Measurements from ENCODE around the gene B3GNT4.
"Not testable (repeated sequence)": the region's sequence is repeated elsewhere in the genome, so short reads cannot be mapped to it uniquely, and the experiment has no call there.

The B3GNT4 gene

DNA sequence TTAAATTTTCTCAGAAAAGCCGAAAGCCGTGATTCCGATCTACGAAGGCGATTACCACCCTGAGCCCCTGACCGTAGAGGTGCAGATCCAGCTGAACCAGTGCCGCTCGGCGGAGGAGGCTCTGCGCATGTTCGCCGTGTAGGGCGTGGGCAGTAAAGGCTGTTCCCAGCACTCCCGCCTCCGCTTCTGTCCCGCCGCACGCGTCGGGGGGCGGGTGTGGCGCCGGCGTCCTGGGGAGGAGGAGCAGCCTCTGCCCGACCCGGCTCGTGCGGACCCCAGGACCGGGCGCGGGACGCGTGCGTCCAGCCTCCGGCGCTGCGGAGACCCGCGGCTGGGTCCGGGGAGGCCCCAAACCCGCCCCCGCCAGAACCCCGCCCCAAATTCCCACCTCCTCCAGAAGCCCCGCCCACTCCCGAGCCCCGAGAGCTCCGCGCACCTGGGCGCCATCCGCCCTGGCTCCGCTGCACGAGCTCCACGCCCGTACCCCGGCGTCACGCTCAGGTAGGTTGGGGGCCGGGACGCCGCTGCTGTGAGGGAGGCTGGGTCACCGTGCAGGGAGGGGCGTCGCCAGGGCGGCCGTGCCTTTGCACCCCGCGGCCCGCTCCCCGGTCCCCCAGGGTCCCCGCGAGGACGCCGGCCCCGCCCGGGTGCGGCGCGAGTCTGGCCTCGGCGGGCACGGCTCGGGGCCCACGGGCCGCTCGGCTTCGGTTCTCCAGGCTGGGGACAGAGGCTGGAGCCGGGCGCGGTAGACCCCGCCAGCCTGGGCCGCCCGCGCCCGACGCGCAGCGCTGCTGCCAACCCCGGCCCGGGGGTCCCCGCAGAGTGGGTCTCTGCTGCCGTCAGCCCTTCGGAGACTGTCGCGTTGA lies at the start of gene B3GNT4:
B3GNT4 (plus strand) TSS at position 409 of the 866 bp plus-strand sequence. CDS start 910 bp downstream, outside the sequence.
- H3K27ac ChIP-seq = no peak within 1 kb of the TSS

DNA sequence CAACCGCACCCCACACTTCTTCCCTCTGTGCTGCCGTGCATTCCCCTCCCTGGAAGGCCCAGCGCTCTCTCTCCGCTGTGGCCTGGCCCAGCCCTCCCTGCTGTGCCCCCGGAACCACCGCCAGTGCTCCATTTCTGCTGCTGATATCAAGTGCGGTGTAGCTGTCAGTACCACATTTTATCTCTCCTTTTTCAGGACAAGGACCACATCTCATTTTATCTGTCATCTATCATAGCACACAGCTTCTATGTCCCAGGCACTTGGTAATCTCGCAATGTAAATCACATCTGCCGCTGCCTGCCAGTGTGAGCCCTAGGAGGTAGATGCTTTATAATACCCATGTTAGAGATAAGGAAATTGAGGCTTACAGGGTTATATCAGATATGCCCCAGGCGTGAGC lies 47.8 kb upstream of the B3GNT4 start:
- no peak overlapping the region for H3K27ac ChIP-seq

More for the DNA sequence above, at the start of gene B3GNT4:
- no peak for DNase-seq (ENCODE audit: low read depth, low spot score)

DNA sequence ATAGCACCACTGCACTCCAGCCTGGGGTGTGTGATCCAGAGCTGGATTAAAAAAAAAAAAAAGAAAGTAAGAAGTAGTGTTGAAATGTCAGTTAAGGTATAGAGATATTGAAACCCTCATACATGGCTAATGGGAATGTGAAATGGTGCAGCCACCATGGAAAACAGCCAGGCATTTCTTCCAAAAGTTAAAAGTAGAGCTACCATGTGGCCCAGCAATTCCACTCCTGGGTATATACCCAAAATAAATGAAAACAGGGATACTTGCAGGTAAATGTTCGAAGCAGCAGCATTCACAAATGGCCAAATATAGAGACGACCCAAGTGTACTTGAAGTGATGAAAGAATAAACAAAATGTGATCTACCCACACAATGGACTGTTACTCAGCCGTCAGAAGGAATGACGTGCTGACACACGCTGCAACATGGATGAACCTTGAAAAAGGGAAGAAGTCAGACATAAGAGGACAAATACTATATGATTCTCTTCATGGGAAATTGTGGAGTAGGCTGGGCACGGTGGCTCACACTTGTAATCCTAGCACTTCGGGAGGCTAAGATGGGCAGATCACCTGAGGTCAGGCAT lies 44.7 kb upstream of the B3GNT4 start:
- H3K27ac ChIP-seq = no peak overlapping the region
- peak; percentile 29 for DNase-seq (ENCODE audit: low read depth, low spot score)

More for the DNA sequence above, 47.8 kb upstream of the B3GNT4 start:
- no peak for DNase-seq (ENCODE audit: low read depth, low spot score)

DNA sequence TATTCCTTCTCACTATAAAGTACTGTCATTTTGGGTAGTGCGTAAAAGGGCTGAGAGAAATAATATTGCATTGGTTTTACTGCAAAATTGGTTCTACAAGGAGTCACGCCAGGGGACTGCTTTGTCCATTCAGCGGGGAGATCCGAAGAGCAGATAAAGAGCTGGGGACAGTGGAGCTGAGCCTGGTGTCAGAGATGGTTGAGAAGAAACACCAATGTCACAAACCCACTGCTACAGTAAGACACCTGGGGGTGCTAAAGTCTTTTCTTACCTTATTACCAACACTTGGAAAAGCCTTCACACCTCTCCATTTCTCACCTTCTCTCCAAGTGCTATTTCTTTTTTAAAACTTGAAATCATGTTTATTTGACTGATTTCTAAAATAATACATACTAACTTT lies 43.6 kb upstream of the B3GNT4 start:
- no peak overlapping the region for H3K27ac ChIP-seq
- DNase-seq (ENCODE audit: low read depth, low spot score) = no peak

DNA sequence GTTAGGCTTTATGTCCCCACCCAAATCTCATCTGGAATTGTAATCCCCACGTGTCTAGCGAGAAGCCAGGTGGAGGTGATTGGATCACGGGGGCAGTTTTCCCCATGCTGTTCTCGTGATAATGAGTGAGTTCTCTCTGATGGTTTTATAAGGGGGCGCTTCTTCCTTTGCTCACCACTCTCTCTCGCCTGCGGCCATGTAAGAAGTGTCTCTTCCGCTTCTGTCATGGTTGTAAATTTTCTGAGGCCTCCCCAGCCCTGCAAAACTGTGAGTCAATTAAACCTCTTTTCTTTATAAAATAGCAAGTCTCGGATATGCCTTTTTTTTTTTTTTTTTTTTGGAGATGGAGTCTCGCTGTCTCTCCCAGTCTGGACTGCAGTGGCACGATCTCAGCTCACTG lies 42.7 kb upstream of the B3GNT4 start:
- DNase-seq (ENCODE audit: low read depth, low spot score) = no peak
- no peak overlapping the region for H3K27ac ChIP-seq

DNA sequence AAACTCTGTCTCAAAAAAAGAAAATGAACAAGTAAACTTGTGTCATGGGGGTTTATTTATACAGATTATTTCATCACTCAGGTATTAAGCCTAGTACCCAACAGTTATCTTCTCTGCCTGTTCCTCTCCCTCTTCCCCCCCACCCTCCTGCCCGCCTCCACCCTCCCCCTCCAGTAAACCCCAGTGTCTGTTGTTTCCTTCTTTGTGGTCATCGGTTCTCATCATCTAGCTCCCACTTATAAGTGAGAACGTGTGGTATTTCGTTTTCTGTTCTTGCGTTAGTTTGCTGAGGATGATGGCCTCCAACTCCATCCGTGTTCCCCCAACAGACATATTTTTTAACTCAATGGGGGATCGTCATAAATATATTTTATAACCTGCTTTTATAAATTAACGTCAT lies 41.8 kb upstream of the B3GNT4 start:
- no peak overlapping the region for H3K27ac ChIP-seq
- no peak for DNase-seq (ENCODE audit: low read depth, low spot score)

DNA sequence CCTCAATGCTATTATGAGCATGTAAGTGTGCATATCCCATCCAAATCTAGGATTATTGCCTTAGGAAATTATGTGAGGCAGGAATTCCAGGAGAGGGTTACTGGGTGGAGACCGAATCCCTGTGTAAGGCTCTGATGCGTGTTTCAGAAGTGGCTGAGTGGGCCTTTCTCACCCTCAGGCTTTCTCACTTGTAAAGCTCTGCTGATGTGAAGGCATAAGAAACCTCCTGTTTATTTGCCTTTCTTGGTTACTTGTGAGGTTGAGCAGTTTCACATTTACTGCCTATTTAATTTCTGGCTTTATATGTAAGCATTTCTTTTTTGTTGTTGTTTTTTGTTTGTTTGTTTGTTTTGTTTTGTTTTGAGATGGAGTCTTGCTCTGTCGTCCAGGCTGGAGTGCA lies 40.5 kb upstream of the B3GNT4 start:
- no peak for DNase-seq (ENCODE audit: low read depth, low spot score)
- no peak overlapping the region for H3K27ac ChIP-seq

DNA sequence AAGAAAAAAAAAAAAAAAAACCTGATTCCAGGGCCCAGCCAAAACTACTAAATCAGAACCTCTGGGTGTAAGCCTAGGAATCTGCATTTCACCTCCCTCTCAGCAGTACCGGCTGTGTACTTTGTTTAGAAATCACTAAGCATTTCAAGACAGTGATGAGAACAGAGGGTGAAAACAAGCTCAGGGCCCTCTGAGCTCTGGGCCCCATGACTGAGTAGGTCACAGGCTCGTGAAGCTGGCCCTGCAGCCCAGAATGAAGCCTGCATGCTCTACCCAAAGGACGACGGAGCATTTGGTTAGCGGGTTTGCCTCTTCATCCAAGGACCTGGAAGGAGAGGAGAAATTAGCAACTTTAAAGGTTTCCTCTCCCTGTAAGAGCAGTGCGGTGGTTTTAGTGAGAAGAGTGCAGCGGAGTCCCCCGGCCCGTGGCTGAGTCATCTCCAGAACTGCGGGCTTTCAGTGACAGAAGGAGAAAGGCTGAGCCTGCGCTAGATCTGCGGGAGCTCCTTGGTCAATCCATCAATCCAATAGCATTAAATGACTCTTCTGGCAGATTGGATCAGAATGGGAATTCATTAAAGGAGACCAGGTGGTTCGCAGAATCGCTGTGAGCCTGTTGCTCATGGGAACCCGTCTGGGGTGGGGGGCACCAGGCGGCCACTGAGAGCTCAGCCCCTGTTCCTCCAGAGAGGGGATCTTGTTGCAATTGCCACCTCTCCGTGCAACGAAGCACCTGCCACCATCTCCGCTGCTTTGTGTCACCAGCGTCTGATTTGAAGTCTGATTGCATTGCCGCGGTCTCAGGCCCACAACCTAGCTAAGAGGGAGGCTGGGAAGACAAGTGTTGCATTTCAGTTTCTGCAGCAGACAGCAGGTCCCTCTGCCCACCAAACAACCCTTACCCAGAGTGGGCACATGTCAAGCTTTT lies 36.8 kb upstream of the B3GNT4 start:
- no peak for DNase-seq (ENCODE audit: low read depth, low spot score)
- H3K27ac ChIP-seq = no peak overlapping the region

DNA sequence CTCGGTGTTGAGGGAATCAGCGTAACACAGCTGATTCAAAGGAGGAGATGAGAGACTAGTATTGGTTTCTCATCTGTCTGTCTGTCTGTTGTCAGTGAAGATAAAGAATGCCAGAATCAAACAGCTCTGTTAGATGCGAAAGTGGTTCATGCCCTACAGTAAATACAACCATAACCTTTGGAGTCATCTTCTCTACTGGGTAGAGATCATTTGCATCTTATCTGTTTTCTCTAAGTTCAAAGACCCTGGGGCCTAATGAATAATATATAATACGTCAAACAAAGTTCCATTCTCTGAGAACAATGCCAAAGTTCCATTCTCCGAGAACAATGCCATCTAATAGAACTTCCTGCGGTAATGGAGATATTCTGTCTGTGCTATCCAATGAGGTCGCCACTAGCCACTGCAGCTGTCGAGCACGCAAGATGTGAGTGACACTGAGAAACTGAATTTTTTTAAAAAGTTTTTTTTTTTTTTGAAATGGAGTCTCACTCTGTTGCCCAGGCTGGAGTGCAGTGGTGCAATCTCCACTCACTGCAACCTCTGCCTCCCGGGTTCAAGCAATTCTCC lies 36.1 kb upstream of the B3GNT4 start:
- no peak overlapping the region for H3K27ac ChIP-seq
- DNase-seq (ENCODE audit: low read depth, low spot score) = no peak

DNA sequence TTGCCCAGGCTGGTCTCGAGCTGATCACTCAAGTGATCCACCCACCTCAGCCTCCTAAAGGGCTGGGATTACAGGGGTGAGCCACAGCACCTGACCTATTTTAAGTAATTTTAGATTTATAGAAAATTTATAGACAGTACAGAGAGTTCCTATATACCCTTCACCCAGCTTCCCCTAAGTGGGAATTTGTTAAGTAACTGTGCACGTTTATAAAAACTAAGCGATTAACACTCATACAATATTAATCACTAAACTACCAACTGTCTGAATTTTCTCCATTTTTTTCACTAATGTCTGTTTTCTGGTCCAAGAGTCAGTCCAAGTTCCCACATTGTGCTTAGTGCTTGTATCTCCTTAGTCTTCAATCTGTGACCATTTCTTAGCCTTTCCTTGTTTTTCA lies 35.0 kb upstream of the B3GNT4 start:
- H3K27ac ChIP-seq = no peak overlapping the region
- DNase-seq (ENCODE audit: low read depth, low spot score) = no peak

DNA sequence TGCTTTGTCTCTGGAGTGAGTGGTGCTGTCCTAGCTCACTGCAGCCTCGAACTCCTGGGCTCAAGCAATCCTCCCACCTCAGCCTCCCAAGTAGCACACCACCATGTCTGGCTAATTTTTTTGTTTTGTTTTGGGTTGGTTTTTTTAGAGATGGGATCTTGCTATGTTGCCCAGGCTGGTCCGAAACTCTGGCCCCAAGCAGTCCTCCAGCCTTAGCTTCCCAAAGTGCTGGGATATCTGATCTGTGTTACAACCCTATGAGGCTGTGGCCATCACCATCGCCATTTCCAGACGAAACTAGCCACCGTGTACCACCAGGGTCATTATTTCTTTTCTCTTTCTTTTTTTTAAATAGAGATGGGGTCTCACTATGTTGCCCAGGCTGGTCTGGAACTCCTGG lies 32.1 kb upstream of the B3GNT4 start:
- no peak for DNase-seq (ENCODE audit: low read depth, low spot score)
- H3K27ac ChIP-seq = no peak overlapping the region

DNA sequence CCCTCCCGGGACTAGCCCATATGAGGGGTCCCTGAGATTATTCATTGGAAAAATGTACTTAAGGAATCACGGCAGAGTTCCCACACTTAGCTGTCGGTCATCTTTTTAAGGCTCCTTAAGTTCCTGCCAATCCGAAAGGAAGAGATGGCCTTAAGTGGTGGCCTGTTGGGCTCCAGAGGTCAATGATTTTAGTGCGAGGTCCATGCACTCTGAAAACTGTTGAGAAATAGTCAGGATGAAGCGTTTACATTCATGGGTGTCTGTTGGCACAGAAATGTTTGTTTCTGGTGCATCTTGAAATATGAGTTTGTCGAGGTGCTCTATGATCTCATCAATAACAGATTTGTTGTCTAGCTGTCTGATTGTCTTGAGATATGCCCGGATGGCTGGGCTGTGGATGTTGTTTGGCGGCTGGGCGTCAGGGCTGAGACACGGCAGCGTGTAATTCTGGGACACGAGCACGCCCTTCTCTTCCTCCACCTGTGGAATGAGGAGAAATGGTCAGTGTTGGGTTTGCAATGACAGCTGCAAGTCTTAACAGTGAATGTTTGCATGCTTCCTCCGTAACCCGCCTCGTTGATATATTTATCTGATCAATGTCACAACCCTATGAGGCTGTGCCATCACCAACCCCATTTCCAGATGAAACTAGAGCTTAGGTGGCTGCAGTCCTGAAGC lies 31.1 kb upstream of the B3GNT4 start:
- no peak overlapping the region for H3K27ac ChIP-seq
- DNase-seq (ENCODE audit: low read depth, low spot score) = no peak

DNA sequence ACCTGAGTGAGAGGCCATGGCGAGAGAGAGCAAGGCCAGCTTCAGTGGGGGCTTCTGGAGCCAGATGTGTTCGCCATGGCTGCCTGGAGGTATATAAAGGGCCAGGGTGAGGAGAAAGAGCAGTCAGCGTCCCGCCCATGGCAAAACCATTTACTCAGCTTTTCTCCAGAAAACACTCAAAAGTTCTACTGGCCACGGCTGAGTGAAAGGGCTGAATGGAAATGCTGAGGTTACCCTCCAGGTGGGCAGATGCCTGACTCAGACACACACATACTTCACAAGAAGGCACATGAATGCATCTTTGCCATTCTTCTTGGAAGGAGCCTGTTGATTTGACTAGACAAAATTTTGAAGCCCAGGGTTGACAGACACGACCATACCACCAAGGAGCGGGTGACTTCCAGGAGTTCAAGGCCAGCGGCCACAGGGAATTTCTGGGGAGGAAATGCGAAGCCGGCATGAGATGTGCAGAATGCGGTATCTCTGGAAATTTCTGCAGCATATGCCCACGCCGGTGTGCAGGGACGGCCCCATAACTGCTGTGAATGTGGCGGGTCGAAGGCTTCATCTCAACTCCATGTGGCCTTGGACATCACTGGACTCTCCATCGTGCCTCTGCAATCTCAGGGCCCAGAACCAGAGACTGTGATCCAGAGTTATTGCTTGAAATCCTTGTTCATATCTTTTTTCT lies 29.2 kb upstream of the B3GNT4 start, which contains the start of gene IL31:
IL31 (minus strand) TSS at position 67 of the 691 bp plus-strand sequence; CDS start at position 18, 49 bp downstream.
- DNase-seq (ENCODE audit: low read depth, low spot score) = no peak
- H3K27ac ChIP-seq = no peak within 1 kb of the TSS

DNA sequence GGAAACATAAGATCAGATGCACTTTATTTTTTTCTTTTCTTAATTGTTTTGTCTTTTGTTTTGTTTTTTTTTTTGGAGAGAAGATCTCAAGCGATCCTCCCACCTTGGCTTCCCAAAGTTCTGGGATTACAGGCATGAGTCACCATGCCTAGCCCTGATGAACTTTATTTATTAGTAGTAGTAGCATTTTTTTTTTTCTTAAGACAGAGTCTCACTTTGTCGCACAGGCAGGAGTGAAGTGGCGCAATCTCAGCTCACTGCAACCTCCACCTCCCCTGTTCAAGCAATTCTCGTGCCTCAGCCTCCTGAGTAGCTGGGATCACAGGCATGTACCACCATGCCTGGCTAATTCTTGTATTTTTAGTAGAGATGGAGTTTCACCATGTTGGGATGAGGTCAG lies 27.0 kb upstream of the B3GNT4 start:
- not testable (repeated sequence) for H3K27ac ChIP-seq; DNase-seq (ENCODE audit: low read depth, low spot score)

DNA sequence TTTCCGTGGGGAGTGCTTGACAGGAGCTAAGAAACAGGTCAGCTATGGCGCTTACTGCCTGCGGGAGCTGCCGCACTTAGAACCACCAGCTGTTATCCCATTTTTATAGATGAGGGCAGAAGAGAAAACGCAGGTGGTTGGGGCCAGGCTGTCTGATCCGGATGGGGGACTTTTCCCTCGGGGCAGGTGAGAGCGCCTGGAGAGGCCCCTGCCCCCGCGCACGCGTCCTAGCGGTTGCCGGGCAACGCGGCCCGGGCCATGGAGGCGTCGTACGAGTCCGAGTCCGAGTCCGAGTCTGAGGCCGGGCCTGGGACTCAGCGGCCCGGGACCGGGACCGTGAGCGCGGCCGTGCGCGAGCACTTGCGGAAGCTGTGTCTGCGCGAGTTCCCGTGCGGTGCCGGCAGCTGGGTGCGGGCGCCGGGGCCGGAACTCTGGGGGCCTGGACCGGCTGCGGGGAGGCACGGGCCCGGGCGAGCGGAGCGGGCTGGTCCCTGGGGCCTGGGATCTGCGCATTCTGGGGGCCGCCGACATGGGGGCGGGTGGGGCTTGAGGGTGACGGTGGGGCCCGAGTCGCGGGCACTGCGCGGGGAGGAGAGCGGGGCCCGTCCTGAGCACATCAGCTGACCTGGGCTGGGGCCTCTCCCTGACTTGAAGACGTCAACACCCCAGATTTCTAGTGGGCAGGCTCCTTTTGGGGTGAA lies 20.5 kb upstream of the B3GNT4 start, which contains the start of gene LRRC43:
LRRC43 (plus strand) TSS at position 237 of the 701 bp plus-strand sequence; CDS start at position 259, 22 bp downstream.
- H3K27ac ChIP-seq = no peak within 1 kb of the TSS
- DNase-seq (ENCODE audit: low read depth, low spot score) = no peak

DNA sequence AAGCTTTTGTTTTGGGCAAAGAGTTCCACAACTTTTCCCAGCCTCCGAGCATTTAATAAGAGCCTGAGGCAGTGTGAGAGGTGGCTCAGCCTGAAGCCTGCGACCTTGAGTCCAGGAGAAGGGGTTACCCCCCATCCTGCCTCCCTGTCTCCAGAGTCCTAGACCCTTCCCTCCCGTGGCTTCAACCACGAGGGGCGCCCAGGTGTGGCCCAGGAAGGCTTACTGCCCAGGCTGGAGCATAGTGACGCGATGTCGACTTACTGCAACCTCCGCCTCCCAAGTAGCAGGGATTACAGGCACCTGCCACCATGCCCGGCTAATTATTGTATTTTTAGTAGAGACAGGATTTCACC lies 19.9 kb upstream of the B3GNT4 start:
- H3K27ac ChIP-seq = no peak overlapping the region
- no peak for DNase-seq (ENCODE audit: low read depth, low spot score)

DNA sequence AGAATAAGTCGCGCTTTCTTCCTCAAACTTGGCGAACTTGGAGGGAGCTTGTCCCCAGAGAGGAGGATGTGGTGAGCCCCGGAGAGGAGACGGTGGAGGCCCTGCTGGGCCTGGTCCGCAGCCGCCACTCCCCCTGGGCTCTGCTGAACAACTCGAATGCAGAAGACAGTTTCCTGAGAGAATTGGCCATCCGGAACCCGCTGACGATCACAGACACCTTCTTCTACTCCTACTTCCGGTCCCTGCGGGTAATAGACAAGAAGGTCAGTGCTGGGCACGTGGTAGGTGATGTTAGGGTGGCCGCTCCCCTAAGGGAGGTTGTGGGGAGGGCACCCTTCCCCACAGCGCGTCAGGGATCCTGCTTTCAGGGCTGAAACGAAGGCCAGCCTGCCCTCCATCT lies 19.0 kb upstream of the B3GNT4 start:
- DNase-seq (ENCODE audit: low read depth, low spot score) = no peak
- H3K27ac ChIP-seq = no peak overlapping the region

DNA sequence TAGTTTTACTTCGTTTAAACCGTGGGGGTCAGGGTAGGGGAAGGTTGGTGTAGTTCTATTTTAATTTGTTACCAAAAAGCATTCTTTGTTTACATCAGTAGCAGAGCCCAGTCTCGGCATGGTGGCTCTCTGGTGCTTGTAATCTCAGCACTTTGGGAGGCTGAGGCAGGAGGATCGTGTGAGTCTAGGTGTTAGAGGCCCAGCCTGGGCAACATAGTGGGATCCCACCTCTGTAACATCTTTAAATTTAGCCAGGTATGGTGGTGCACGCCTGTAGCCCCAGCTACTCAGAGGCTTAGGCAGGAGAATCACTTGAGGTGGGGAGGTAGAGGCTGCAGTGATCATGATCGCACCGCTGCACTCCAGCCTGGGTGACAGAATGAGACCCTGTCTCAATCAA lies 18.4 kb upstream of the B3GNT4 start:
- no peak overlapping the region for H3K27ac ChIP-seq
- no peak for DNase-seq (ENCODE audit: low read depth, low spot score)

All from epithelial cell of prostate (primary cell).